Ovary (tissue), 9 donors: Measurements from ENCODE around the gene TBCK. TPM values are rescaled to one million over a fixed set of nuclear protein-coding genes. Genes with fewer than 3 reads are reported as not detected.

Source experiments
- DNase-seq, 5 donors: peaks; one replicate each; pipeline ENCODE4 v3.0.0-alpha.2; 2019 to 2020
- H3K27ac ChIP-seq, 2 donors: fragments of 200-600 bp; one replicate each; pipeline versions ENCODE4 v1.5.1 to v1.8.0; 2019 to 2022
- H3K27me3 ChIP-seq: fragments of 200-600 bp; one replicate; pipeline ENCODE4 v1.8.0; 2022
- H3K36me3 ChIP-seq: fragments of 200-600 bp; sonication (generic); one replicate; pipeline ENCODE4 v1.5.1; 2019
- H3K4me1 ChIP-seq: one replicate; pipeline ENCODE4 v1.8.1; 2013; ENCODE audit warnings: mild to moderate bottlenecking, moderate library complexity; ENCODE audit not compliant: insufficient read depth
- H3K4me3 ChIP-seq: fragments of 200-600 bp; sonication (generic); one replicate; pipeline ENCODE4 v1.5.1; 2017
- H3K9me3 ChIP-seq, 2 donors: fragments of 200-600 bp in 1 of 2; sonication (generic) in 1 of 2; one replicate each; pipeline versions ENCODE4 v1.5.1 to v1.8.1; 2013 to 2019; ENCODE audit warnings: mild to moderate bottlenecking in 1 of 2, moderate library complexity in 1 of 2
- EP300 ChIP-seq: sonication (generic); formaldehyde crosslinking; IDR thresholded peaks from one replicate; pipeline ENCODE4 v1.6.1; 2017; ENCODE audit warnings: antibody characterized with exemption
- POLR2A ChIP-seq: fragments of 450-650 bp; IDR thresholded peaks from one replicate; pipeline ENCODE4 v1.6.1; 2017; ENCODE audit warnings: antibody characterized with exemption, mild to moderate bottlenecking, moderate library complexity
- WGBS, 3 donors: extraction: QIAGEN DNeasy Blood & Tissue Kit in 1 of 3; methylation state at CpG; one replicate each; pipeline versions ENCODE4 v1.1.5 to v1.1.7; 2013 to 2017; 5-methylcytosine and 5-hydroxymethylcytosine counted together
- intact Hi-C, 4 donors: fragments of 100-400 bp; cut with DNase I; formaldehyde crosslinking; loops; one replicate each; pipeline versions ENCODE4 v1.11.0 to v1.15.1; 2022 to 2023
- polyA plus RNA-seq, 2 donors: library from polyadenylated mRNA; stranded (reverse); fragments of 200-250 nt in 1 of 2; fragments of 350-450 nt in 1 of 2; fragmentation: Illumina TruSeq in 1 of 2; extraction: RNeasy Lipid Tissue Mini Kit (QIAGEN cat#74804) in 1 of 2; gene quantifications; one replicate each; pipeline ENCODE4 v1.2.3, GENCODE V29; 2013 to 2014
- total RNA-seq, 7 donors: library from RNA; depleted of rRNA in 2 of 7; stranded (reverse); fragments of >200 nt in 2 of 7; fragmentation: NEBNext Ultra II Directional in 3 of 7; extraction: Animal tissue kit (Norgen Biotek cat#: 25700) in 3 of 7; gene quantifications; one replicate each; pipeline versions ENCODE4 v1.1.0 to v1.2.4, GENCODE V29; 2016 to 2023
- TF ChIP-seq, protein P1 (sequence below), 3 donors: fragments of 450-650 bp in 2 of 3; fragments of 200-600 bp in 1 of 3; IDR thresholded peaks; one replicate each; pipeline versions ENCODE4 v1.5.1 to v1.8.0; 2016 to 2022; ENCODE audit warnings: antibody characterized with exemption in 3 of 3, mild to moderate bottlenecking in 1 of 3
- donor health status: DM: no; HTN: no; CAD: no; lungs with moderate emphysema.
- donor health status: DM: no; HTN: no; CAD: no.
- donor health status: Bipolar disorder and iron deficiency.
- donor health status: DM: yes; HTN: yes; CAD: no.
- donor health status: DM: no; HTN: no; CAD: no.
- donor health status: DM: yes; HTN: yes; CAD: no.

TBCK gene
- total and polyA plus RNA-seq, 9 donors, result 13.6 to 50.1 (median 39.1) TPM

DNA sequence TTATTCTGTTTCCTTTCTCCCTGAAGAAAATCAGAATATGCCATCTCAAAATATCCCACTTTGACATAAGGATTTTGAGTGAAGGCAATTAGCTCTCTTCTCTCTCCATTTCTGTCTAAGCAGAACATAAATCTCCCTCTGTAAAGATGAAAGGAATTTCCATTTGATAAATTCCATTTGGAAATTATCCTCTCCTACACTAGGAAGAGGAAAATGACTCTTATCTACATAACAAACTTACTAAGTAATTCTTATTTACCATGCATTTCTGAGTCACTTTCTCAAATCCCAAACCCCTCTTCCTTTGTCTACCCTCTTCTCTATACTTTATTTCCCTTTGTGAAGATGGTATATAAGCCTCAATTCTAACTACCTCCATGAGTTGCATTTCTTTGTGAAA is 11.4 kb downstream of the TBCK start:
- Histone ChIP-seq H3K27ac (no peak overlapping the region), H3K9me3 (no peaks in the 10 kb centered on the region), H3K36me3 (no peaks in the 10 kb centered on the region), H3K4me1 (peaks cover 2% of the 10 kb centered on the region), H3K27me3 (no peaks in the 10 kb centered on the region), H3K4me3 (no peak overlapping the region)
- TF ChIP-seq EP300, result no peak
- TF ChIP-seq, protein P1, sequence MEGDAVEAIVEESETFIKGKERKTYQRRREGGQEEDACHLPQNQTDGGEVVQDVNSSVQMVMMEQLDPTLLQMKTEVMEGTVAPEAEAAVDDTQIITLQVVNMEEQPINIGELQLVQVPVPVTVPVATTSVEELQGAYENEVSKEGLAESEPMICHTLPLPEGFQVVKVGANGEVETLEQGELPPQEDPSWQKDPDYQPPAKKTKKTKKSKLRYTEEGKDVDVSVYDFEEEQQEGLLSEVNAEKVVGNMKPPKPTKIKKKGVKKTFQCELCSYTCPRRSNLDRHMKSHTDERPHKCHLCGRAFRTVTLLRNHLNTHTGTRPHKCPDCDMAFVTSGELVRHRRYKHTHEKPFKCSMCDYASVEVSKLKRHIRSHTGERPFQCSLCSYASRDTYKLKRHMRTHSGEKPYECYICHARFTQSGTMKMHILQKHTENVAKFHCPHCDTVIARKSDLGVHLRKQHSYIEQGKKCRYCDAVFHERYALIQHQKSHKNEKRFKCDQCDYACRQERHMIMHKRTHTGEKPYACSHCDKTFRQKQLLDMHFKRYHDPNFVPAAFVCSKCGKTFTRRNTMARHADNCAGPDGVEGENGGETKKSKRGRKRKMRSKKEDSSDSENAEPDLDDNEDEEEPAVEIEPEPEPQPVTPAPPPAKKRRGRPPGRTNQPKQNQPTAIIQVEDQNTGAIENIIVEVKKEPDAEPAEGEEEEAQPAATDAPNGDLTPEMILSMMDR (IDR thresholded peaks at IDR 0.05), result no peak
- no peak for TF ChIP-seq POLR2A
- intact Hi-C loops, result no loop called here
- no peak for DNase-seq

DNA sequence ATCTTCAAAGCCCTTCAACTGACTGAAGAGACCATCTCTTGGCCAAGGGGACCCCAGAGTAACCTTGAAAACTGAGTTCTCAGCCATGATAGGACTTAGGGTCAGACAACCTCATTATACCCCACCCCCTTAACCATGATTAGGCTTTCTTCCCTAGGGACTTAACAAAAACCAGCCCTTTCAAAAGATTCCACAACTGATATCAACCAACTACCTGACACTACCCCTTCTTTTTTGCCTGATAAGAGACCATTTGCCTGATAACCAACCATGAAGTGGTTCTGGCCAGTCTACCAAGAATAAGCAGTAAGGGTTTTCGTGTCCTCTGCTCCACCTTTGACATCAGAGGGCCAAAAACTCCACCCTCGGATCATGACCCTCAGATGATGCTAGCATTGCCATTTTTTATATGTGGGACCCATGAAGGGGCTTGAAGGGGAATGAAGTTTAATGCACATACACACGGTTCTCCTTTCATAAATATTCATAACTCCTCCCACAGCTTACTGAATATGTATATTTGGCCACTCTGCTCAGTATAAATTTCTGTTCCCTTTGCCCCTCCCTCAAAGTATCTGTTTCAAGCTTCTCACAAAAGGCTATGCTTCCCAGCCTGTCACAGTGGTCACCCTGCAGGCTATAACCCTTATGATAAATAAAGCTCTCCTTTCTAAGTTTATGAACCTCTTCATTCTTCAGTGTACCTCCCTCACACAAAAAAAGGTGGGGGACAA is 12.3 kb downstream of the TBCK start:
- WGBS, 3 donors, result 93 to 97% (median 95%) methylated on average over 3 of the region's 3 CpGs
- H3K27me3 ChIP-seq, result no peaks in the 10 kb centered on the region
- no peaks in the 10 kb centered on the region for H3K9me3 ChIP-seq
- H3K27ac ChIP-seq, result no peak overlapping the region
- DNase-seq, result no peak
- no peaks in the 10 kb centered on the region for H3K36me3 ChIP-seq
- intact Hi-C loops, result no loop called here
- TF ChIP-seq POLR2A, result no peak
- TF ChIP-seq, protein P1 (IDR thresholded peaks at IDR 0.05), result no peak
- TF ChIP-seq EP300, result no peak
- H3K4me1 ChIP-seq, result peaks cover 2% of the 10 kb centered on the region
- no peak overlapping the region for H3K4me3 ChIP-seq

DNA sequence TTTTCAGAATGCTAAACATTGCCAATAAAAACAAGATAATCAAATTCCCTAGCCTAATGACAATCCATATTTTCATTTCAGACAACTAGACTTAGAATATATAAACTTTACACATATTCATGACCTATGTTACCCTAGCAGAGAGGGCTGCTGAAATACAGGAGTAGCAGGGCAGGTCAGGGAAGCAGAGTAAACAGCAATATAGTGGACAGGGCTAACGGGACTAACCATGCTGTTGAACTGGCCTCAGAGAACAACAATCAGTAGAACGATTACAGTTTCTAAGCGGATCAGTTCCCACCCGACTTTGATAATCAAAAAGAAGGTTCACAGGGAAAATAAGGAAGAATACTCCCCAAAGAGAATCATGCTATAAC is 14.0 kb downstream of the TBCK start:
- TF ChIP-seq EP300 (no peak), POLR2A (no peak)
- TF ChIP-seq, protein P1 (IDR thresholded peaks at IDR 0.05), result no peak
- no peaks in the 10 kb centered on the region for H3K9me3 ChIP-seq
- no peaks in the 10 kb centered on the region for H3K36me3 ChIP-seq
- no peak overlapping the region for H3K4me3 ChIP-seq
- no peak overlapping the region for H3K27ac ChIP-seq
- WGBS, 3 donors, result 40 to 85% (median 46%) methylated on average over 4 of the region's 4 CpGs
- intact Hi-C loops, result no loop called here
- H3K4me1 ChIP-seq, result peaks cover 2% of the 10 kb centered on the region
- no peak for DNase-seq
- no peaks in the 10 kb centered on the region for H3K27me3 ChIP-seq

DNA sequence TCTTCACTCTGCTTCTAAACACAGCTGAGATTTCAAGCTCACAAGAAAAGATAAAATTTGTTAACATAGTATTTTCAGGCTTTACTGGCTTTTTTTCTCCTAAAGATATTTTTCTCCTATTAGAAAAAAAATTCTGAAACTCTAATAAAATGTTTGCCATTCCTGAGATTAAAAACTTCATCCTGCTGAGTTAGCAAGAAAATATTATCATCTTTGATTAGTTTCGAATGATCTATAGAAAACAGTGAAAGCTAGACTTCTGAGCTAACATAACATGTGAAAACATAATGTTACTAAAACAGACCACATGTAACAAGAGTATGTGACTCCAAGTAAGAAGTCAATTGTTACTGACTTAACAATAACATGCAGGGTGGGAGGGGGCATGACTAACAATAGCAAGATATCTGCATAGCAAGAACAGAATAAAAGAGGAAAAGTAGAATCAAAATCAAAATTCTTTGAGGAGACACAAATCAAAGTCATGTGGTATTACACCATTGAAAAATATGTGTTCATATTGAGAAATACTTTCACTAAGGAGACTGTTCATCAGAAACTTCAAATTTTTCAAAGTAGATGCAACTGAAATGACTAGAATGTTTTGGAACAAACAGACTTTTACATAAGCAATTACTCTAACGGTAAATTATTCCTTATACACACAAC is 14.5 kb downstream of the TBCK start:
- intact Hi-C loops, result no loop called here
- no peaks in the 10 kb centered on the region for H3K36me3 ChIP-seq
- no peaks in the 10 kb centered on the region for H3K27me3 ChIP-seq
- H3K9me3 ChIP-seq, result no peaks in the 10 kb centered on the region
- H3K4me3 ChIP-seq, result no peak overlapping the region
- DNase-seq, result no peak
- H3K4me1 ChIP-seq, result peaks cover 2% of the 10 kb centered on the region
- 16 to 54% (median 23%) methylated on average over 2 of the region's 2 CpGs for WGBS, 3 donors
- no peak overlapping the region for H3K27ac ChIP-seq
- TF ChIP-seq, protein P1 (IDR thresholded peaks at IDR 0.05), result no peak
- TF ChIP-seq POLR2A (no peak), EP300 (no peak)
